GM18867 (cell line): Measurements from ENCODE around the gene C22orf39.

Experiments
- ATAC-seq: cut with Tn5 transposase; IDR thresholded peaks from one replicate; pipeline ENCODE4 v1.9.1; 2021; ENCODE audit warnings: mild to moderate bottlenecking, moderate library complexity; ENCODE audit not compliant: unreplicated experiment

The C22orf39 gene

GRCh38 chr22:19431649-19432132 lies 15.8 kb downstream of the C22orf39 start, which contains the start of gene HIRA:
Gene HIRA (minus strand): TSS chr22:19431733. CDS start chr22:19431476, 257 bp downstream.
- ATAC-seq: peak; percentile 48

DNA sequence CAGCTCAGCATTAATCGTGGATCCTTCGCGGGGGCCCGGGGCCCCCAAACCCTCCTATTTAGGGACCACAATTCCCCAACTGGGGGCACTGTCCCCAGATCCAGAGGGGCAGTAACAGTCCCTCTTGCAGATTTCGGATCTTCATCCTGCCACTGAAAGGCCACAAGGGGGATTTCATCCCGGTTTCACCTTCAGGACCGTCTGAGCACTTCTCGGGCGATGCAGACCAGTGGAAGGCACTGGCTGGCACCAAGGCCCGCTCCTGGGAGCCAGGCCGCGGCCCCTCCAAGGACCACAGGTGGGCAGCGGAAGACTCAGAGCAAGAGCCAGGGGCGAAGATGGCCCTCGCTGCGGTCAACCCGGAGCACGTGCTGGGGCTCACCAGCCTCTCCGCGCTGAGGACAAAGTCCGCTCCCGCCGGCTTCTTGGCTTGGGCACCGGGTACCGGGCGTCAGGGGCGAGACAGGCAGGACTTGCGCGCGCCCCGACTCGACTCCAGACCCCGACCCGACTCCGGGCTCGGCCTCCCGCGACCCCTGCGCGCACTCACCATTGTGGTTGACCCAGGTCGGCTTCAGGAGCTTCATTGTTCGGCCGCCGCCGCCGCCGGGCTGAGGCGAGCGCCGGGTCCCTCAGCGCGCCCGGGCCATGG lies 16.5 kb downstream of the C22orf39 start:
- ATAC-seq: peak; percentile 12

DNA sequence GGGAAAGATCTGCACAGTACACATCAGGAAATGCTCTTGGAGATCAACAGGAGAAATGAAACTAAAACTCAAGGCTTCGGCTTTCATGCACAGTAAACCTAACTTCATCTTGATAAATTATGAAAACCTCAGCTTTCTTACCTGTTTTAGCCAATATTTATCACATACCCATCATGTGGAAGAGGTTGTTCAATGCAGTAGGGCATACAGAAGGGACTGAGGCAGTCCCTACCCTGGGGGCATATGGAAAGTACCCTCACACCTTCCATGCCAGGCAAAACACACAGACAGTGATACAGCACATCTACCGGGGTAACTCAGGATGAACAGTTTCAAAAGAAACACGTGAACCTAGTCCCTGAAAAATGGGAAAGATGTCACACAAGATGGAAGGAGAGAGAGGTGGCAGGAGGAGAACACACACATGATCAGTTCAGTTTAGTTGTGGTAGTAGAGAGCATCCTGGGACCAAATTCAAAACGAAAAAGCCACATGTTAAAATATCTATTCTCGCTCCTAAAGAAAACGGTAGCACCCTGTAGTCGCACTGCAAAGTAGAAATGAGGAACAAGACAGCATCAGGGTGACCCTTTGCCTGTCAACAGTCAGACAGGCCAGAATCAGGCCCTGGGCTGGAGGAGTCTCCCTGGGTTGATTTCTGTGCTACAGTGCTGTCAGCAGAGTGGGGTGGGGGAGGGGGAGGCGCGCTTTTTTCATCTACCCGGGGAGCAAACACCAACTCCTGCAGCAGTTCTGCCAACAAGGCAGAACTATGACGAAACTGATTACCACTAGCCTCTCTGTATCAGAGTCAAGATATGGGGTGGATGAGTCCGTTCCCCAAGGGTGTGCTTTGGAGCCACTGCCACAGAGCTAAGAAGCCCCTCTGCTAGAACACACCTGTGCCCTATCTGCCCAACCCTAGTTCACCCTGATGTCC lies 17.3 kb downstream of the C22orf39 start:
- ATAC-seq: no peak

DNA sequence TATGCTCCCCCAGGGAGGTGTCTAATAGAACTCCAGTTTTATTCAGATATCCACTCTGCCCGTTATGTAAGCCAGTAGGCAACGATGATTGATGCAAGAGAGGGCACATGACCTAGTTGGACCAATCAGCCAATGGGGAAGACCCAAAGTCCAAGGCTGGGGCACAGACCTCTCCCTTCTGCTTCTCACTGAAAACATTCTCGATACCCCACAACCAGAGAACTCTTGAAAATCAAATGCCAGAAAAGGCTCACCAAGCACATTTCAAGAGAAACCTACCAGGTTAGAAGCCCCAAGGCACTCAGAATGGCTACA lies 23.4 kb downstream of the C22orf39 start:
- ATAC-seq: no peak

GRCh38 chr22:19422440-19423301 lies 24.8 kb downstream of the C22orf39 start:
- no peak for ATAC-seq

DNA sequence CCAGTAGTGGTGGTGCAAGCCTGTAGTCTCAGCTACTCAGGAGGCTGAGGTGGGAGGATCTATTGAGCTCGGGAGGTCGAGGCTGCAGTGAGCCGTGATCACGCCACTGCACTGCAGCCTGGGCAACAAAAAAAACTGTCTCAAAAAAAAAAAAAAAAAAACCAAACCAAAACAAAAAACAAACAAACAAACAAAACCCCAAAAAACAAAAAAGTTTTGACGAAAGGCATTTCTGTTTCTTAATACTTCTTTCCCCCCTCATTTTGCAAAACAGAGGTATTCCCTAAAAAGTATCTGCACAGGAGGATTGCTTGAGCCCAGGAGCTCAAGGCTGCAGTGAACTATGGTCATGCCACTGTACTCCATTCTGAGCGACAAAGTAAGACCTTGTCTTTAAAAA lies 27.2 kb downstream of the C22orf39 start:
- ATAC-seq: no peak

GRCh38 chr22:19419464-19420178 lies 27.9 kb downstream of the C22orf39 start:
- peak; percentile 68 for ATAC-seq

GRCh38 chr22:19419086-19419463 lies 28.4 kb downstream of the C22orf39 start:
- no peak for ATAC-seq

DNA sequence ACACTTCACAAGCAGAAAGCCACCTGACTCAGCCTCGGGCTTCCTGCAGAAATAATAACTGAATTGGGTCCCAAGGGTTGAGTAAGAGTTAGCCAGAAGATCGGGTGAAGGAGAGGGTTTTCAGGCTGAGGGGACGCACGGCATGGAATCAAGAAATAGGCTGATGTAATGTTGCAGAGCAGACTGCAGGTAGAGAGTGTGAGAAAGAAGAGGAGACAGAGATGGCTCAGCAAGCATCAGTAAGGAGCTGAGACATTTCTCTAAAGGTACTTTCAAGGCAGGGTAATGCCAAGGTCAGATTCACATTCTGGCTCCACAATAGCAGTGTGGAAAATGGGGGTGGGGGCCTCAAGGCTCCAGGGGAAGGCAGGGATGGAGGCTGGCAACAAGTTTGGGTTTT lies 34.6 kb downstream of the C22orf39 start:
- no peak for ATAC-seq

DNA sequence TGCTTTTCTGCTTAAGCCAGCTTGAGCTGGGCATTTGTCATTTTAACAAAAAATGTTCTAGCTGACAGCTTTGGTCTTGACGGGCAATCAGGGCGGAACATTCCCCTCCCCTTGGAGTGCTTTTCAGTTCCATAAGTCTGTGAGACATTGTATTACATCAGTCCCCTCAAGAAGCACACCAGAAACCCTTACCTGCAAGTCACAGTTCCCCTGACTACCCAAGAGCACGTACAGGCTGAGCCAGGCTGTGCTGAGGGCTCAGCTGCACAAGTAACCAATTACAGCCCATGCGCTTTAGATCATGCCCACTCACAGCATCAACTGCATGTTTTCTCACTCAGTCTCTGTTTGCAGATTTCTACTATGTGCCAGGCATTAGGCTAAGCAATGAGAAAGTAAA lies 35.0 kb downstream of the C22orf39 start:
- ATAC-seq: no peak

DNA sequence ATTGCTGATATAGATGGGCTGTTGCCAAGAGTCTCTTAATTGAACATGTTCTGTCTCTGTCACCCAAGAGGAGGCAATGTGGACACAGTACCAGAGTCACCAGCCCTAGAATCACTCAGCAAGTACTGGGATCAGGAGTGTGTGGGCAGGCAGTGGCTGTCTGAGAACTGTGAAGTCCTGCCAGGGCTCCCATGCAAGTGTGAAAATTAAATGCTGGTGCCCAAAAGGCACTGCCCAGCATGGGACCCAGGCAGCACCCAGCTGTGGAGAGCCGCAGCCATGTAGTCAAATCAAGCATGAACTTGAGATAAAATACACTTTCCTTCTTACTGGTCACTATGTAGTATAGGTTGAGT lies 35.8 kb downstream of the C22orf39 start:
- ATAC-seq: no peak

DNA sequence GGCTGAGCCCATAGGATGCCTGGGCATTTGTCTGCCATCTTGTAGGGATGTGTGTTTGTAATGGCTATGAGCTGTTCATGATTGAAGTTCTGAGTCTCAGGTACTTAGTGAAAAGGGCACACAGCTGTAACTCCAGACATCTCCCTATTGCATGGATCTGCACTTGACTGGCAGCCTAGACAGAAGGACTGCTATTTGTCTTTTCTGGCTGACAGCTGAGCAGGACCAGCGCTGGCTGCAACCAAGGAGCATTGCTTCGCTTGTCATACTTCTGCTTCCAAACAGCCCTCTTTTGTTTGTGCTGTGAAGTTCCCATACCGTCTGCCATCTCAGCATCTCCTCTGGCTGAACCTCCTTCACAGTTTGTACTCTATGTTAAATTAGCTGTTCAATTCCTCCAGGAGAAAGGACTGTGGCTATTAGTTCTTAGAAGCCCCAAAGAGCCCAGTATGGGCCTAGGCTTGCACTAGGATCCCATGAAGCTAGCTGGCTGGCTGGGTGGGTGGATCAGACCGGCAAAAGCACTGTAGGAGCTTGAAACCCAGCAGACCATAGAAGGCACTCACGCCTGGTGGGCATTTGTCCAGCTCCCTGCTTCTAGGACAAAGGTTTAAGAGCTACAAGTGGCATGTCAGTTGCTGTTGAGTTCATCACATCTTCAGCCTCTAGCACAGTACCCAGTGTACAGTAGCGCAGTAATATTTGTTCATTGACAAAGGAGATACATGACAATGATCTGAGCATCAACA lies 36.4 kb downstream of the C22orf39 start:
- ATAC-seq: no peak

DNA sequence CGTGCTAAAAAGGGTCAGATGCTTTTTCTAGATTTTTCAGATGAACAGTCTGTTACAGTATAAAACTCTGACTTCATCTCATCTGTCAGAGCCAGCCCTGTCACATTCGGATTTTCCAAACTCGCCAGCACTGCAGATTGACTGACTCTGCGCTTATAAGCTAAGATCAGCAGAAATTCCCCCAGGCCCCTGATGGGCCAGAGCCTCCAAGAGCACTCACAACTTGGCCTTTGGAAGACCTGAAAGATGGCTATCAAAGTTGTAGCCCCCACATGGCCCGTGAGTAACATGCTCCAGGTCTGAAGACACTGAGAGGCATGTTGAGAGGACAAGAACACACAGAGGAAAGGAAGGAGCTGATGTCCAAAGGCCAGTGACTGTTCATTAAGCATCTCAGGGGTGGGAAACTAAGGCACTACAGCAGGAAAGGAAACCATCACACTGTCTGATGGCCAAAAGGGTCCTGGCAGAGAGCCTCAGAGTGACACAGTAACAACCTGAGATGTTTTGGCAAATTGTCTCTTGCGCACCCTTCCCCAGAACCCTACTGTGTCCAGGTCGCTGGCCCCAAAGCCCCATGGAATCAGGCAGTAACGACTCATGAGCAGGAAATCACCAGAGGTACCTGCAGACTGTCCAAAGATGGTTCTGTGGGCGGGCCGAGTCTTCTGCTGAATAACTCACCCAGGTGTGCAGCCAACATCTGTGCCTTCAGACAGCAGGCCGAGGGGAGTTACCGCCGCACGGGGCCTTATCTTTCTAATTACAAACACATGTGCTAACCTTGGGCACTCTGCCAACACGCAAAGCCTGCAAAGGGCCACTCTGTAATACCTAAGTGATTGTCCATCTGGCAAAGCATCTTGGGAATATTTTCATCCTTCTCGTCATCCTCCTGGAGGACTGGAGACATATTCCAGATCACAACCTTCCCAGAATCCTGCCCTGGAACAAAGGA lies 39.6 kb downstream of the C22orf39 start:
- ATAC-seq: no peak

DNA sequence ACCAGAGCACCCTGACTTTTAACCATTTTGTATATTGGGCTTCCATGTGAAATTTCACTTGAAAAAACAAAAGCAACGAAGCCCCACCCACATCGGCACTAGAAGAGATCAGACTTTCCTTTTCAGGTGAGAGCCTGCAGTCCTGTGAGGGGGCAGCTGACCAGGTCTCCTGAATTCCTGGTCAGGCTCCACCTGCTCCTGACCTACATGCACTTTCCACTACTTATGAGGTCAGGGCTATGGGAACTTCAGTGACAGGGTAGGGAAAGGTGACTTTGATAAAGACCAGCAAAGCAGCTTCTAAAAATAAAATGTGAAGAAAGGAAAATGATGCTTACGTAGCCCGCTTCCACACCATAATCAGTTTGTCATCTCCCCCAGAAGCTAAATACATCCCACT lies 40.7 kb downstream of the C22orf39 start:
- ATAC-seq: no peak

DNA sequence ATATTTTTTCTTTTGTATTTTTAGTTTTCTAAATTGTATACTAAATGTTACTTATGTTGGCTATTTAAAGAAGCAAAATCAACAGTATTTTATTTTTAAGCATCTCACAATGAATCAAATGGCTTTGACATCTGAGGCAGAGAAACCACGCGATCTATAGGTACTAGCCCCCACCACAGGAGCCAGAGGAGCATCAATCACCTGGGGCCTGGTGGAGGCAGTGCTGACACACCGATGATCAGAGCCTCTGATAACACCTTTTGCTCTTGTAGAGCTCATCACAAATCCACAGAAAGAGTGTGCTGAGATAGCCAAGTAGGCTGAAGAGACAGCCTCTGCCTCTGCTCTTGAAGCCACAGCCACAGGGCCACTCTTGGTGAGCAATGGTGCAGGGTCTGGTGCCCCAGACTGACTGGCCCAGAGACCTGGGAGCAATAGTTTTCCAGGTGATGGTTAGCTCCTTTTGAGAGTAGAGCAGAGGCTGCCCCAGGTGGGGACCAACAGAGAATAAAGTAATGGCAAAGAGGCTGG lies 41.2 kb downstream of the C22orf39 start:
- no peak for ATAC-seq

GRCh38 chr22:19405652-19406051 lies 41.9 kb downstream of the C22orf39 start:
- no peak for ATAC-seq

DNA sequence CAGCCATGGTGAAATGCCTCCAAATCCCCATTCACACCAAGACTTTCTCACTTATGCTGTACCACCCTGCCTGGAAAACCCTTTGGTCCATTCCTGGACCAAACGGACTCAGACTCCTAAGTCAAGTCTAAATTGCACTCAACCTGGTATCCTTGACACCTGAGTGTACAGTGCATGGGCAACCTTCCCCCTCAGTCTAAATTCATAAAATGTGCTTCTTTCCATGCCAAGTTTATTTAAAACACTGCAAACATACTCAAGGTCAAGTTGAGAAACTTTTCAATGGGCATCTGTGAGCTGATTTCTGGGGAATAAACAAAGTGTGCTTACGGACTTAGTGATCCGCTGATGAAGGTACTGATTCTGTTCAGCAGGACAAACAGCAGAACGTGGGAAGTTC lies 42.4 kb downstream of the C22orf39 start:
- ATAC-seq: no peak

- no peak for ATAC-seq
Observed at GRCh38 chr22:19404676-19405075, 42.8 kb downstream of the C22orf39 start.
